RCC 7860 (cell line): ENCODE results near the gene GATA2.
A peak's percentile ranks its signal among the peaks of the same experiment; 100 is the strongest.

Source experiments
- DNase-seq: peaks from one replicate; pipeline ENCODE4 v3.0.0-alpha.2; 2015; ENCODE audit warnings: low spot score
- FAIRE-seq: peaks from 2 replicates; lab custom pipeline; 2012; peaks lifted over from hg19 to GRCh38; lab: Jason Lieb, UNC

Gene GATA2

DNA sequence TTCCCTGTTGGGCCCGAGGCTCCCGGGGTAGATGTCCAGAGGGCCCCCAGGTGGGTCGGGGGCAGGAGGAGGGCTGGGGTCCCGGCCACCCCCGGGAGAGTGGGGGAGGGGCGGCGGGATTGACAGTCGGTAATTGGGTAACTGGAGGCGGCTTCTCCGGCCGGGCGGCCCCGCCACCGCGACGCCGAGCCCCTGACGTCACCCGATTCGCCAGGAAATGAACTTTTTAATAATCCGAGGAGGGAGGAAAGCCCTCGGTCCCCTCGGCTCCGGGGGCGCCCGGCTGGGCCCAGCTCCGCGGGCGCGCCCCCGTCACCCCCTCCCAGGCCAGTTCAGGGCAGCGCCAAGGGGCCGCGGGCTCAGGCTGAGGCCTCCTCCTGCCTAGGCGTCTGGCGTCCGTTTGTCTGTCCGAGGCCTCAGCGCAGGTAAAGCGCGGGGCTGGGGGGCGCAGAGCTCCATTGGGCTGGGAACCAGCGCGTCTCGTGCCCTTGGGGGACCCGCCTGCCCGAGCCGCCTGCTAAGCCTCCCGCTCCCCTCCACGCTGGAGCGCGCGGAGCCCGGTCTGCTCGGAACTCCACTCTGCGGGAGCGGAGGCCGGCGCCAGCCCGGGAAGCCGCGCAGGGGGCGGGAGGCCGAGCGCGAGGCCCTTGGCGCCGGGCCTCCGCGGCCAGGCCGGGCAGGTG is 3.9 kb downstream of the GATA2 start:
- FAIRE-seq (no peak), DNase-seq (peak; percentile 52)

DNA sequence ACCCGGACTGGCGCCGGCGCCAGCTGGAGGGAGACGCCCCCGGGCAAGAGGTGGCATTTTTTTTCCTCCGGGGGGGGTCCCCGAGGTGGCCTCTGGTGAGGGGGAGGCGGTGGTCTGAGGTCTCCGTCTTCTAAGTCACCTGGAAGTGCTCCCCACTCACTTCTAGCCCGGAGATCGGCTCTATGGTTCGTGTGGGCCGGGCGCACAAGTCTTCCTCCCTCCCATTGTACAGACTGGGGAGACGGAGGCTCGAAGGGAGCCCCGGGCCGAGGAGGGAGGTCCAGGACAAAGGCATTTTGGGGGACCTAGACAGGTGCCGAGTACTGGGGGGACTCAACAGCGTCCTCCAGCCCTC is 4.4 kb downstream of the GATA2 start:
- FAIRE-seq (no peak), DNase-seq (no peak)

DNA sequence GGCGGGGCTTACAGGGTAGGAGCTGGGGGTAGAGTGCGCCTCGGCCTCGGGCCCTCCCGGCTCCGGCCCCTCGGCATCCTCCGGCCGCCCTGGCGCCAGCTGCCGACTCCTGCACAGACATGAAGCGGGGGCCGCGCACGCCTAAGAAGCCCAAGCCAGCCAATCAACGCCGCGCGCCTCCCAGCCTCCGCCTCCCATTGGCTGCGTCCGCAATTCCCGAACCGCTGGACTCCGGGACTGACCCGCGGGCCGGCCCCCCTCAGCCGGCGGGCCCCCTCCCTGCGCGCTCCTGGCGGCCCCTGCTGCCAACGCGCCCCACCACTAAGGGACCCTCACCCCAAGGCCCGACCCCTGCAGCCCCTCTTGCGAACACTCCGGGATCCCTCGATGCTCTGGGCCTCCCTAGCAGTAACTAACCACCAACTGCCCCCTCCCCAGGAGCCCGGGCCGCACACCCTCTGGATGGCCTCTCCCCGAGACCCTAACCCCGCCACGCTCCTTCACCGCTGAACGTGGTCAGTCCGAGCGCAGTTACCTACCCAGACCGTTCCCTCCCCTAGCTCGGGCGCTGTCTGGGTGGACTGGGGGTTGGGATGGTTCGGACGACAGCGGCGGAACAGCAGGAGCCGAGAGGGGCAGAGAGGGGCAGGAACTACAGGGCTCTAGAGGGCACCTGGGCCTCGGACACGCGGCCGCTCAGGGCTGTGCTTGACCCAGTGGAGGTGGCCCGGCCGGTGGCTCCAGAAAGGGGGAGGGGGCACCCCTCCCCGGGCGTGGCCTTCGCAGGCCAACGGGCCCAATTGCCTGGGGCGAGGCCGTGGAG is 5.0 kb downstream of the GATA2 start:
- peak; percentile 78 for DNase-seq

GRCh38 chr3:128487538-128487812 is 5.5 kb downstream of the GATA2 start:
- no peak for DNase-seq
- FAIRE-seq: no peak

More for the DNA sequence above, 5.0 kb downstream of the GATA2 start:
- FAIRE-seq: no peak

DNA sequence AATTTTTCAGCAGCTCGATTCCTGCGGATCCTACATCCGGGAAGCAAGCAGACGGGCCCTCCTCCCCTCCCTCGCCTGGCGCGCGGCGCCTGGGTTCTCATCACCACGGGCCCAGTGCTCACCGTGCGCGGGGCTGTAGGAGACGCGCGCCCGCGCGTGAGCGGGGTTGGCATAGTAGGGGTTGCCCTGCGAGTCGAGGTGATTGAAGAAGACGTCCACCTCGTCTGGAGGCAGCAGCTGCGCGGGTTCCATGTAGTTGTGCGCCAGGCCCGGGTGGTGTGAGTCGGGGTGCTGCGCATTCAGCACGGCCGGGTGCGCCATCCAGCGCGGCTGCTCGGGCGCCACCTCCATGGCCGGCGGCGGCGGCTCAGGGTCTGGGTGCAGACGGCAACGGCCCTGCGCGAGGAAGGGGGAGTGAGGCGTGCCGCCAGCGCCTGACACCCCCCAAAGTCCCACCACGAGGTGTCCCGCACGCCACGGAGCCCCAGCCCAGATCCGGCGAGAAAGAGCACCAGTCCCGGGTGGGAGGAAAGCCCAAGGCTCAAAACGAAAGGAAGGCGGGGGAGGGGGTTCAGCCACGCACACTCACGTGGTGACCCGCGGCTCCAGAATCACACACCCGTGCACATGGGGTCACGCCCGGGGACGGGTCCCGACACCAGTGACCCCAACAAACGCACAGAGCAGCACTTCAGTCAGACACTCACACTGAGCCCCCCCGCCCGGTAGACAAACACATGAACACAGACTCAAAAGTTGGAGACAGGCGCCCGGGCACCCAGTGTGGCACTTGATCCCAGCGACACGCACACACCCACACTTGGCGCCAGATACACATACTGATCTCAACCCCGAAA is 6.1 kb downstream of the GATA2 start:
- no peak for FAIRE-seq
- DNase-seq: no peak

DNA sequence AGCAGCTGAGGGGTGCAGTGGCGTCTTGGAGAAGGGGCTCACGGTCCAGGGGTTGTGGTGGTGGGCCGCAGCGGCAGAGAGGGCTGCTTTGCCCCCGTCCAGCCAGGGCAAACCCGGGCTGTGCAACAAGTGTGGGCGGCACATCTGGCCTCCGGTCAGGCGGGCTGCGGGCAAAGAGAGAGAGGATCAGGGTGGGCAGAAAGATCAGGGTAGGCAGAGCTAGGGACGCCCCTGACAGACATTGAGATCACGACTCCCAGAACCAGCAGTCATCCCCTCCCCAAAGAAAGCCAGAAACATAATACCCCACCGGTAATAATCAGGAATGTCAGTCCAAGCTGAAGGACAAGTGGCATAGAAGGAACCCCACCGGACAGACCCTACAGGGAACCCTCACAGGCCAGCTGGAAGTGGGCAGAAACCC is 6.8 kb downstream of the GATA2 start:
- FAIRE-seq (no peak), DNase-seq (no peak)

DNA sequence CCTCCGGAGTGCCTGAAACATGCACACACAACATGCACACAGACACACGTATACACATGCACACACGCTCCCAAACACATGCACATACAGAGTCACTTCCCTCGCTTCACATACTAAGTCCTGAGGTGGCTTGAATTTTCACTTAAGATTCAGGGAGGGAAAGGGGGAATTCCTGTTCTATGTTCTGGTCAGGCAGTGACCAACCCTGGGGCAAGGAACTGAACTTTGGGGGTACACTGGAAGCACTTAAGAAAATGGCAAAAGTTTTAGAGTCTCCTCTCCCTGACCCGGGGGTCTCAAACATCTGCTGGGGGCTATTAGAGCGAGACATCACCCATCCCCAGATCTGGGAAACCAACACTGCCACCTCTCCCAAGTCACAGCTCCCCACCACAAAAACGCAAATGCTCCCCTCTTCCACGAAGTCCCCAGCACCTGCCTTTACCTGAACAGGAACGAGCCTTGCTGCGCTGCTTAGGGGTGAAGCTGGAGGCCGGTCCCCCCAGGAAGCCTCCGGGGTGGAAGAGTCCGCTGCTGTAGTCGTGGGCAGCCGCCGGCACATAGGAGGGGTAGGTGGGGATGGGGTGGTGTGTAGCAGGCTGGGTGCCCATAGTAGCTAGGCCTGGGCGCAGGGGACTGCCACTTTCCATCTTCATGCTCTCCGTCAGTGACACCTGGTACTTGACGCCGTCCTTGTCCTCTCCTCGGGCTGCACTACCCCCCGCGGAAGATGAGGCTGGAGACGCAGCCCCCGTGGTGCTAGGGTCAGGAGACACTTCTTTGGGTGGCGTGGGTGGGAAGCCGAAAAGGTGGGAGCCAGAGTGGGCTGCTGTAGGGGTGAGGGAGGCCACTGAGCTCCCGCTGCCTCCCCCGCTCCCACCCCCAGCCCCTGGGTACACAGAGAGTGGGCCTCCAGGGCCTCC is 7.5 kb downstream of the GATA2 start:
- DNase-seq (no peak), FAIRE-seq (no peak)

GRCh38 chr3:128484404-128485281 is 8.4 kb downstream of the GATA2 start:
- FAIRE-seq: no peak
- DNase-seq: no peak

DNA sequence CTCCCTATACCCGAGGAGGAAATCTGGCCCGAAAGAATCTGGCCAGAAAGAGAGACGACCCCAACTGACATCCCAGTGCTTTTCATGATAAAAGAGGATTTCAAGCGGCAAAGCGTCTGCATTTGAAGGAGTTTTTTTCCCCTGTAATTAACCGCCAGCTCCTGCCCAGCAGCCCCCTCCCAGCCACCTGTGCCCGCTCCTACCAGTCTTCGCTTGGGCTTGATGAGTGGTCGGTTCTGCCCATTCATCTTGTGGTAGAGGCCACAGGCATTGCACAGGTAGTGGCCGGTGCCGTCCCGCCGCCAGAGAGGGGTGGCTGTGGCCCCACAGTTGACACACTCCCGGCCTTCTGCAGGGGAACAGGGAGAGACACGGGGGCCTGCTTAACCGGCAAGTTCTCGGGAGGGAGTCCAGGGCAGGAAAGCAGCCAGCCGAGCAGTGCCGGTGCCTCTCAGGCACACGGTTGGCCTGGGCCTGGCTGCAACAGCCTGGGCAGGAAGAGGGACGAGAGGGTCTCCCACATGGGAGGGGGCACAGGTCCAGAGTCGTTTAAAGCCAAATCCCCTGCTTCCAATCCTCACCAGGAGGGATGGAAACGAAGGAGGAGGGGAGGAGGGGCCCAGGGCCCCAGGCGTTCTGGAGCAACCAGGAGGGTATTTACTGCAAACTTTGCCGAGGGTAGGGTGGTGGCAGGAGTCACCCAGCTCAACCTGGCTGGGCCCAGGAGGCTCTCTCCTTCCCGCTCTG is 9.2 kb downstream of the GATA2 start:
- DNase-seq (no peak), FAIRE-seq (no peak)

DNA sequence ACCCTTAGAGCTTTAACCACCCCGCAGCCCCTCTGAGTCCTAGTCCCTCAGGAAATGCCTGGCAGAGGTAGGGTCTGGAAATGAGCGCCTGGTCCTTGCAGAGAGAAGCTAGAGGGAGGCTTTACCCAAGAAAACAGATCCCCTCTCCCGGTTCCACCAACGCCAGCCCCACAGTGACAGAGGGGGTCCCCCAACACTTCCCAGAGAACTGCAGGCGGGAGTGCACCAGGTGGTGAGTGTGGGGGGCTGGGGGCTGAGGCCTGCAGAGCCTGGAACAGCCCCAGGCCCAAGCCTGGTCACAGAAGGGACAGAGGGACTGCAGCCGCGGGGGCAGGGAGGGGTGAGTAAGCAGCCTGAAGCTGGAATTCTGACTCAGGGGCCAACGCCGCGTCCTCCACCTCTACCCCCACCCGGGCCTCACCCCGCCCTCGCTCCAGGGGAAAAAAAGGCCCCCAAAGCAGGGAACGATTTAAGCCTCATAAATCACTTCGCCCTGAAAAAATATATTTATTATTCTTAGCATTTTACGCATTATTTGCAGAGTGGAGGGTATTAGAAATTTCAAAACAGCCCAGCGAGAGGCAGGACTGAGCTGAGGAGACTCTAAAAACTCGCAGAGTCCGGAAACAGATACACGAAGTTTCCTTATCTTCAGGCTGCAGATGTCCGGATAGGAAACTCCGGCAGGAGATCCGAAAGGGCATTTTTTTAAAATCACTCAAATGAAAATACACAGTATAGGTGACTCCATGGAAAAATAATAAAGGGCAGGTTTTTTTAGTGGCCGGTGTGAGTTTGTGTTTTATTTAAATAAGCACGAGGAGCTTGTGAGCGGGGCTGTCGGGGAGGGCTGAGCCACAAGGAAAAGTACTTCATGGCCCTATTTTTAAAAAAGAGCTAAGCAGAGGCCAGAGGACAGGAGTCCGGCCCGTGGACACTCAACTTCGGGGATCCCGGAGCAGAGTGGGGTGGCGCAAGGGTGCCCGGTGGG is 10.0 kb downstream of the GATA2 start:
- FAIRE-seq (no peak), DNase-seq (no peak)

GRCh38 chr3:128482175-128482574 is 10.8 kb downstream of the GATA2 start:
- FAIRE-seq (no peak), DNase-seq (no peak)

GRCh38 chr3:128481438-128481942 is 11.5 kb downstream of the GATA2 start:
- FAIRE-seq: no peak
- DNase-seq: no peak

DNA sequence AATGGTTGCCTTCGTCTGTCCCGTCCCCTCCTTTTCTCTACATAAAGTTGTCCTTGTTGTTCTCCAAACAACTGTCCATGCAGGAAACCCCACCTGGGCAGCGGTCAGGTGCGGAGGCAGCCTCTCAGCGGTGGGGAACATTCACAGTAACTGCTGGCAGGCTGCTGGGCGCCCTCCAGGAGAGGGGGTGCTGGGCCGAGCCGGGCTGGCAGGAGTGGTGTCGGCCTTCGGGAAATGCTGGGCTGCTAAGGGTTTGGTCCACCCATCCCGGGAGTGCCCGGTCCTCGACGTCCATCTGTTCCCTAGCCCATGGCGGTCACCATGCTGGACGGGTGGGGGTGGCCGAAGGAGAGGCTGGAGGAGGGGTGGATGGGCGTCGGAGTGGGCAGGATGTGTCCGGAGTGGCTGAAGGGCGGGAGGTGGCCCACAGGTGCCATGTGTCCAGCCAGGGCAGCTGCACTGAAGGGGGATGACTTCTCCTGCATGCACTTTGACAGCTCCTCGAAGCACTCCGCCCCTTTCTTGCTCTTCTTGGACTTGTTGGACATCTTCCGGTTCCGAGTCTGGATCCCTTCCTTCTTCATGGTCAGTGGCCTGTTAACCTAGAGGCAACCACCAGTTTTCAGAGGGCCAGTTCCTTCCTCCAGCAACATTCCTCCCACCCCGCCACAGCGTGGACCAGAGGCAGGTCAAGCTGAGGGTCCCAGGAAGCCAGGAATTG is 12.1 kb downstream of the GATA2 start:
- FAIRE-seq: no peak
- no peak for DNase-seq

DNA sequence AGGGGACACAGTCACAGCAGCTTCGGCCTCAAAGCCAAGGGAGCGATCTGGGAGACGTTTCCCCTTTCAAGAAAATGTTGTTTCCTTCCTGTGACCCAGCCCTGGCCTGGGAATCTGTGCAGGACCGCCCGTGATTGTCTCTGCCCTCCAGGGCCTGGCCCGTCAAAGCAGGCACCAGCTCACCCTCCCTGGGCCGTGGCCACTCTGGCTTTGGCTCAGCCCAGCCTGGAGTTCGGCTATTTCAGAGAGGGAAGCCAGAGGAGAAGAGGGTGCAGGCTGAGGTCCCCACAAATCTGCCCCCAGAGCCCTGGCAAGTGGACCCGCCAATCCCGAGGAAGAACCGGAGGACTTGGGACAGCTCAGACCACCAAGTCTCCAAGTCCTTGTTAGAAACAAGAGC is 12.7 kb downstream of the GATA2 start:
- no peak for DNase-seq
- FAIRE-seq: no peak

DNA sequence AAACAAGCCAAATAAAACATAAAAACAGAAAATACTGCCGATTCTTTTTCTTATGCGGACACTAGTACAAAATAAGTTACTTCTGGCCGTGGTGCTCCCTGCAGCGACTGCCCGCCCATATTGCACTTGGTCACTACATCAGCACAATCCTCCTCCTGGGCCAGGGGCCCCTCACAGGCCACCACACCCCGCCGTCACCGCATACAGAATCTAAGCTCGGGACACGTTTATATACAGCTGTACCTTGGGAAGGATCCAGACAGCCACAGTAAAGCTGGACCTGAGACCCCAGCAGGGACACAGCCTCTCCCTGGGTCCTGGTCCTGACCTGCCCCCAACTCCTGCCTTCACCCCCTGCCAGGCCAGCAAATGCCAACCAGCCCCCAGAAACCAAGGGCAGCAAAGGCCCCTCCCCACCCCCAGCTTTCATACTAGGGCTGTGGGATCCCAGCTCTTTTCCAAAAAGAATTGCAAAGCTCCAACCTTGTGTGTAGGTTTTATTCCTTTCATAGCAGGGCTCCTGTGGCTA is 13.4 kb downstream of the GATA2 start:
- FAIRE-seq: no peak
- DNase-seq: no peak

- FAIRE-seq (no peak), DNase-seq (no peak)
Observed at GRCh38 chr3:128478576-128479506, 14.2 kb downstream of the GATA2 start.
